HepG2 (cell line): Measurements from ENCODE around the gene PDE4D. TPM values are rescaled to one million over a fixed set of nuclear protein-coding genes. Genes with fewer than 3 reads are reported as not detected.

Experiments used
- ATAC-seq: fragments of 200-7000 bp; cut with Tn5 transposase; 3 replicates; pipeline ENCODE4 v1.9.1; 2020; ENCODE audit warnings: mild to moderate bottlenecking, moderate library complexity
- BruUV-seq: library from RNA; stranded (reverse); fragments of 400-500 nt; replicated peaks from 2 replicates; lab custom pipeline; 2021; lab: Mats Ljungman, UMichigan
- CTCF ChIA-PET: fragments of 300-600 bp; formaldehyde crosslinking; extraction: SDS; loops from one replicate; lab custom pipeline; 2021; ENCODE audit warnings: low total read pairs, inconsistent platforms, low intra/inter-chr PET ratio; lab: Yijun Ruan, JAX
- POLR2A ChIA-PET: fragments of 350-600 bp; sonication (Branson Sonifier 250); formaldehyde crosslinking; loops from one replicate; lab custom pipeline; 2020; ENCODE audit warnings: antibody characterized with exemption, inconsistent platforms; lab: Yijun Ruan, JAX
- DNase-seq: peaks from one replicate; pipeline ENCODE4 v3.0.0-alpha.2; 2015; ENCODE audit warnings: low spot score
- FAIRE-seq: peaks from 3 replicates; lab custom pipeline; 2011; peaks lifted over from hg19 to GRCh38; lab: Jason Lieb, UNC
- H2AFZ ChIP-seq: one replicate; pipeline ENCODE4 v1.6.1; 2011; ENCODE audit warnings: low read length, inconsistent platforms
- H3K27ac ChIP-seq: fragments of 300-600 bp; 3 replicates; pipeline ENCODE4 v1.8.0; 2011; ENCODE audit warnings: mixed run types, mild to moderate bottlenecking, mixed read lengths, low read length, inconsistent platforms; ENCODE audit not compliant: insufficient read depth; ENCODE audit errors: extremely low read length
- H3K27me3 ChIP-seq, 2 experiments: fragments of 200-600 bp in 1 of 2; 2 replicates in 1 of 2; 3 replicates in 1 of 2; pipeline versions ENCODE4 v1.6.0 to v1.8.0; 2011; ENCODE audit warnings: low read length in 2 of 2, mild to moderate bottlenecking in 2 of 2, moderate library complexity in 2 of 2, inconsistent platforms in 1 of 2; ENCODE audit not compliant: insufficient read depth in 2 of 2, control insufficient read depth in 1 of 2
- H3K36me3 ChIP-seq, 2 experiments: fragments of 200-600 bp in 1 of 2; replicated peaks in 1 of 2; 2 replicates in 1 of 2; 3 replicates in 1 of 2; pipeline versions ENCODE4 v1.5.1 to v1.8.0; 2011; ENCODE audit warnings: low read length in 2 of 2, inconsistent platforms in 1 of 2; ENCODE audit not compliant: insufficient read depth in 2 of 2, control insufficient read depth in 1 of 2
- H3K4me1 ChIP-seq: 2 replicates; pipeline ENCODE4 v1.5.1; 2012; ENCODE audit warnings: low read length, inconsistent platforms; ENCODE audit not compliant: insufficient read depth
- H3K4me2 ChIP-seq: 2 replicates; pipeline ENCODE4 v1.6.0; 2011; ENCODE audit warnings: low read depth, low read length, inconsistent platforms
- H3K4me3 ChIP-seq, 3 experiments: fragments of 200-600 bp in 1 of 3; sonication (generic), shearing (Covaris generic) in 1 of 3; replicated peaks in 1 of 3; 2 replicates each; pipeline ENCODE4 v1.5.1; 2011 to 2016; ENCODE audit warnings: low read length in 3 of 3, inconsistent platforms in 2 of 3, low read depth in 2 of 3, mild to moderate bottlenecking in 2 of 3, control low read depth in 1 of 3, mixed read lengths in 1 of 3; ENCODE audit not compliant: insufficient read depth in 1 of 3
- H3K79me2 ChIP-seq: one replicate; pipeline ENCODE4 v1.6.1; 2011; ENCODE audit warnings: low read length, inconsistent platforms; ENCODE audit not compliant: insufficient read depth
- H3K9ac ChIP-seq: 2 replicates; pipeline ENCODE4 v1.6.0; 2011; ENCODE audit warnings: mild to moderate bottlenecking, low read depth, low read length, inconsistent platforms; ENCODE audit not compliant: insufficient read depth
- H3K9me3 ChIP-seq: 2 replicates; pipeline ENCODE4 v1.5.1; 2012; ENCODE audit warnings: mild to moderate bottlenecking, low read length
- H4K20me1 ChIP-seq: 2 replicates; pipeline ENCODE4 v1.6.0; 2011; ENCODE audit warnings: inconsistent platforms, mild to moderate bottlenecking, low read length, moderate library complexity; ENCODE audit not compliant: insufficient read depth
- HDAC2 ChIP-seq: sonication (generic); formaldehyde crosslinking; IDR thresholded peaks from 2 replicates; pipeline ENCODE4 v1.4.0; 2020; ENCODE audit warnings: missing genetic modification reagents
- HNF1A ChIP-seq, 2 experiments: sonication (generic) in 1 of 2; formaldehyde crosslinking in 1 of 2; IDR thresholded peaks; 2 replicates each; pipeline versions ENCODE4 v1.4.0 to v1.6.1; 2016 to 2020; ENCODE audit warnings: borderline replicate concordance in 1 of 2, low read depth in 1 of 2, mild to moderate bottlenecking in 1 of 2, missing genetic modification reagents in 1 of 2
- KIAA2018 ChIP-seq: sonication (generic); formaldehyde crosslinking; IDR thresholded peaks from 2 replicates; pipeline ENCODE4 v1.5.0; 2020; ENCODE audit warnings: mild to moderate bottlenecking, missing genetic modification reagents, borderline replicate concordance
- MBNL3 ChIP-seq: fragments of 250-450 bp; sonication (Bioruptor Pico); conservative IDR thresholded peaks from 2 replicates; pipeline ENCODE4 v1.8.0; 2022; ENCODE audit warnings: mild to moderate bottlenecking, inconsistent platforms
- ZNF430 ChIP-seq: sonication (generic); formaldehyde crosslinking; IDR thresholded peaks from 2 replicates; pipeline ENCODE4 v1.9.0; 2021; ENCODE audit warnings: mild to moderate bottlenecking, missing genetic modification reagents
- WGBS: methylation state at CpG from one replicate; pipeline ENCODE4 v1.1.6; 2017; ENCODE audit warnings: low lambda C conversion rate; 5-methylcytosine and 5-hydroxymethylcytosine counted together
- in situ Hi-C: cut with HindIII; loops from 2 replicates; pipeline ENCODE4 v1.10.0; 2017; ENCODE audit warnings: low pct_unique_long_range_greater_than_20kb; ENCODE audit not compliant: extremely low pct_ligation_motif_present
- intact Hi-C: fragments of 100-400 bp; cut with micrococcal nuclease; formaldehyde crosslinking; loops from one replicate; pipeline ENCODE4 v1.10.0; 2022; ENCODE audit not compliant: unreplicated experiment
- polyA plus RNA-seq, 8 experiments: library from polyadenylated mRNA; depleted of rRNA in 3 of 8; stranded (reverse) in 7 of 8; unstranded in 1 of 8; fragments of >200 nt; fragmentation: Illumina TruSeq in 4 of 8; extraction: Trizol in 4 of 8; gene quantifications; 2 replicates each; pipeline versions ENCODE4 v1.2.1 to v1.2.3, GENCODE V29; 2011 to 2016; ENCODE audit warnings: low read depth in 4 of 8, missing spikeins in 1 of 8, mixed read lengths in 1 of 8; ENCODE audit not compliant: insufficient read depth in 1 of 8
- total RNA-seq, 5 experiments: library from RNA; depleted of rRNA; stranded (reverse); fragments of >200 nt; fragmentation: Illumina TruSeq; extraction: Trizol; gene quantifications; 2 replicates each; pipeline ENCODE4 v1.2.3, GENCODE V29; 2016; ENCODE audit warnings: low read depth in 1 of 5

The PDE4D gene
- total and polyA plus RNA-seq, 2 of the 13 experiments (the other 11 are each of a cell fraction or from before 2014, with no cell fraction given), result 7.0 to 12.2 TPM

- TF ChIP-seq KIAA2018, result no peak
- no peak for TF ChIP-seq MBNL3 (CRISPR knock-in tag)
- TF ChIP-seq ZNF430, result no peak
- TF ChIP-seq HDAC2, result no peak
Observed at GRCh38 chr5:59218424-59219045, 675.0 kb downstream of the PDE4D start (continued).

GRCh38 chr5:59216841-59217240 is 676.7 kb downstream of the PDE4D start:
- ChIA-PET CTCF (no interaction called here), POLR2A (no interaction called here)
- Histone ChIP-seq H3K9ac (no peak overlapping the region), H3K9me3 (no peaks in the 10 kb centered on the region), H3K36me3 (no peaks in the 10 kb centered on the region), H3K27ac (no peak overlapping the region), H3K79me2 (no peaks in the 10 kb centered on the region), H3K4me3 (no peak overlapping the region), H4K20me1 (no peaks in the 10 kb centered on the region), H3K4me1 (peaks cover 17% of the 10 kb centered on the region), H3K4me2 (no peak overlapping the region), H2AFZ (no peak overlapping the region), H3K27me3 (no peaks in the 10 kb centered on the region)
- no peak for FAIRE-seq
- intact Hi-C loops, result no loop called here
- in situ Hi-C loops, result loop anchor here (10.0 kb wide), 1 partner anchor 128 kb away; no protein-coding TSS in a partner anchor
- no peak for ATAC-seq
- no TSS peak for BruUV-seq
- 54% methylated on average over 4 of the region's 4 CpGs for WGBS
- no peak for DNase-seq
- TF ChIP-seq HNF1A (IDR thresholded peaks at IDR 0.05; ENCODE audit: low read depth) (no peak), HNF1A (CRISPR knock-in tag; IDR thresholded peaks at IDR 0.05; ENCODE audit: borderline replicate concordance) (no peak)
